CD14-positive monocyte (primary cell): ENCODE results near the gene KRTDAP. TPM values are rescaled to one million over a fixed set of nuclear protein-coding genes. Genes with fewer than 3 reads are reported as not detected.

ENCODE experiments used
- DNase-seq, 3 donors: peaks; one replicate each; pipeline ENCODE4 v3.0.0-alpha.2; 2011 to 2022
- H2AFZ ChIP-seq: 2 replicates; pipeline ENCODE4 v1.6.0; 2012; ENCODE audit warnings: mild to moderate bottlenecking, low read depth, low read length, inconsistent platforms; ENCODE audit not compliant: insufficient read depth, poor library complexity, severe bottlenecking
- H3K27ac ChIP-seq, 2 donors: 1 replicate in 1 of 2; 2 replicates in 1 of 2; pipeline ENCODE4 v1.5.1; 2012 to 2013; ENCODE audit warnings: low read length in 2 of 2, control low read depth in 1 of 2, inconsistent platforms in 1 of 2, low read depth in 1 of 2, mild to moderate bottlenecking in 1 of 2
- H3K27me3 ChIP-seq, 2 donors: one replicate each; pipeline versions ENCODE4 v1.6.0 to v1.6.1; 2011 to 2013; ENCODE audit warnings: low read length in 2 of 2; ENCODE audit not compliant: control insufficient read depth in 2 of 2, insufficient read depth in 2 of 2
- H3K36me3 ChIP-seq, 2 donors: replicated peaks in 1 of 2; 1 replicate in 1 of 2; 2 replicates in 1 of 2; pipeline versions ENCODE4 v1.5.1 to v1.6.1; 2012 to 2013; ENCODE audit warnings: low read length in 2 of 2, control low read depth in 1 of 2, inconsistent platforms in 1 of 2, mild to moderate bottlenecking in 1 of 2; ENCODE audit not compliant: insufficient read depth in 2 of 2, control insufficient read depth in 1 of 2
- H3K4me1 ChIP-seq, 2 donors: 1 replicate in 1 of 2; 2 replicates in 1 of 2; pipeline versions ENCODE4 v1.5.1 to v1.6.1; 2012 to 2013; ENCODE audit warnings: low read length in 2 of 2, control low read depth in 1 of 2, inconsistent platforms in 1 of 2, mild to moderate bottlenecking in 1 of 2, moderate library complexity in 1 of 2; ENCODE audit not compliant: insufficient read depth in 2 of 2, control insufficient read depth in 1 of 2
- H3K4me2 ChIP-seq: replicated peaks from 2 replicates; pipeline ENCODE3; 2012; ENCODE audit warnings: low read length, moderate library complexity, mild to moderate bottlenecking; ENCODE audit not compliant: poor library complexity, severe bottlenecking; ENCODE audit errors: extremely low read depth
- H3K4me3 ChIP-seq, 3 experiments: fragments of 200-600 bp in 1 of 3; sonication (generic) in 1 of 3; replicated peaks in 1 of 3; 1 replicate in 2 of 3; 2 replicates in 1 of 3; pipeline ENCODE4 v1.5.1; 2011 to 2013; ENCODE audit warnings: low read length in 3 of 3, mild to moderate bottlenecking in 3 of 3, control low read depth in 2 of 3, low read depth in 2 of 3, inconsistent platforms in 1 of 3, moderate library complexity in 1 of 3
- H3K79me2 ChIP-seq: 2 replicates; pipeline ENCODE4 v1.6.0; 2012; ENCODE audit warnings: mild to moderate bottlenecking, control low read depth, inconsistent platforms, low read length, moderate library complexity; ENCODE audit not compliant: insufficient read depth
- H3K9ac ChIP-seq: 2 replicates; pipeline ENCODE4 v1.6.0; 2017; ENCODE audit warnings: low read length, mild to moderate bottlenecking; ENCODE audit not compliant: insufficient read depth, poor library complexity, severe bottlenecking
- H3K9me3 ChIP-seq, 2 donors: replicated peaks in 1 of 2; 1 replicate in 1 of 2; 2 replicates in 1 of 2; pipeline versions ENCODE4 v1.5.1 to v1.6.1; 2012 to 2013; ENCODE audit warnings: low read length in 2 of 2, control low read depth in 1 of 2; ENCODE audit not compliant: control insufficient read depth in 1 of 2, insufficient read depth in 1 of 2
- H4K20me1 ChIP-seq: 2 replicates; pipeline ENCODE4 v1.6.0; 2012; ENCODE audit warnings: mild to moderate bottlenecking, low read length, control low read depth, moderate library complexity; ENCODE audit not compliant: insufficient read depth
- H3K27ac Mint-ChIP-seq, 7 donors: one replicate each; pipeline ENCODE4 v1.8.0; 2020; ENCODE audit warnings: mild to moderate bottlenecking in 7 of 7, mixed read lengths in 7 of 7, moderate library complexity in 6 of 7, inconsistent platforms in 2 of 7
- H3K27me3 Mint-ChIP-seq, 3 donors: one replicate each; pipeline ENCODE4 v1.8.0; 2021 to 2022; ENCODE audit warnings: low read depth in 3 of 3, mild to moderate bottlenecking in 3 of 3, mixed read lengths in 3 of 3, moderate library complexity in 3 of 3, inconsistent platforms in 1 of 3
- H3K36me3 Mint-ChIP-seq, 2 donors: one replicate each; pipeline ENCODE4 v1.8.0; 2020; ENCODE audit warnings: mixed read lengths in 2 of 2, inconsistent platforms in 1 of 2, mild to moderate bottlenecking in 1 of 2
- H3K4me1 Mint-ChIP-seq: one replicate; pipeline ENCODE4 v1.8.0; 2020; ENCODE audit warnings: mild to moderate bottlenecking, mixed read lengths
- H3K4me3 Mint-ChIP-seq, 2 donors: one replicate each; pipeline ENCODE4 v1.8.0; 2020; ENCODE audit warnings: mild to moderate bottlenecking in 2 of 2, mixed read lengths in 2 of 2, moderate library complexity in 1 of 2
- H3K9me3 Mint-ChIP-seq, 7 donors: one replicate each; pipeline ENCODE4 v1.8.0; 2020 to 2022; ENCODE audit warnings: mixed read lengths in 7 of 7, mild to moderate bottlenecking in 6 of 7, moderate library complexity in 6 of 7, inconsistent platforms in 2 of 7
- WGBS: methylation state at CpG from one replicate; pipeline ENCODE4 v1.1.5; 2013; ENCODE audit warnings: missing lambda C conversion rate; ENCODE audit not compliant: insufficient coverage; 5-methylcytosine and 5-hydroxymethylcytosine counted together
- intact Hi-C, 2 donors: fragments of 100-400 bp; cut with micrococcal nuclease; formaldehyde crosslinking; loops; one replicate each; pipeline versions ENCODE4 v1.15.0 to v1.15.1; 2023
- polyA plus RNA-seq, 3 donors: library from polyadenylated mRNA; depleted of rRNA in 1 of 3; unstranded in 2 of 3; stranded (reverse) in 1 of 3; fragments of 300-500 nt in 2 of 3; fragments of >200 nt in 1 of 3; fragmentation: Illumina TruSeq in 2 of 3; gene quantifications; 1 replicate in 2 of 3; 2 replicates in 1 of 3; pipeline ENCODE4 v1.2.3, GENCODE V29; 2012 to 2021
- TF ChIP-seq, protein P1 (sequence below): fragments of 200-600 bp; IDR thresholded peaks from one replicate; pipeline ENCODE4 v1.8.0; 2022; ENCODE audit warnings: antibody characterized with exemption, mild to moderate bottlenecking

KRTDAP gene
- polyA plus RNA-seq, 3 donors = not detected

DNA sequence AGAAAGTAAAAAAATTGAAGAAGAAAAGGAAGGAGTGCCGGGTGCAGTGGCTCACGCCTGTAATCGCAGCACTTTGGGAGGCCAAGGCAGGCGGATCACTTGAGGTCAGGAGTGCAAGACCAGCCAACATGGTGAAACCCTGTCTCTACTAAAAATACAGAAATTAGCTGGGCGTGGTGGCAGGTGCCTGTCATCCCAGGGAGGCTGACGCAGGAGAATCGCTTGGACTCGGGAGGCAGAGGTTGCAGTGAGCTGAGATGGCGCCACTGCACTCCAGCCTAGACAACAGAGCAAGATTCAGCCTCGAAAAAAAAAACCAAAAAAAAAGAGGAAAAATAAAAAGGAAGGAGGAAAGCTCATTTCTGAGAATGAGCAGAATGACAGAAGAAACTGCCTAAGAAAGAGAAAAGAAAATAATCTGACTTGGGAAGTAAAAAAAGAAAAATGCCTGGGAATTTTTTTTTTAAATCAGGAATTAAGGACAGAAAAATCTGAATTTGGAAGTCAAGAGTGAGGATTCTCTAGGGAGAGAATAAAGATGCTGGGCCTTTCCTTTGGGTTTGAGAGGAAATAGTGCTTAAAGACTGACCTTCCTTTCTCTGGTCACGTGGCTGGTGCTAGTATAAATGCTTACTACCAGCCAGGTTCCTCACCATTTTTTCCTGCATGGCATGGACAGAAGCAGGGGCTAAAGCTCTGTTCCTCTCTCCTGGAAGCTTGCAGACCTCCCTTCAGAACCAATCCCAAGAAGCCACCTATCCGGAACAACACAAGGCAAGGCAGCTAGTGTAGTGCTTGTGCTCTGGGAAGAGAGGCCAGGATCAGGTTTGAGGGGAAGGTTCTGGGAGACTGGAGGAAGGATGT lies 42.4 kb downstream of the KRTDAP start, which contains the start of gene FFAR2:
TSS of gene FFAR2 (plus strand) at position 652 of the 864 bp plus-strand sequence. CDS start 1,458 bp downstream, outside the sequence.
- H3K4me3 ChIP-seq = peak within 1 kb of the TSS; percentile 9 to 73 (median 32)
- H3K27me3 ChIP-seq = no peaks in the 10 kb centered on the region
- H3K4me3 Mint-ChIP-seq = peak within 1 kb of the TSS; percentile 72 to 79
- no peak within 1 kb of the TSS for H2AFZ ChIP-seq
- H3K9me3 ChIP-seq = no peaks in the 10 kb centered on the region
- TF ChIP-seq, protein P1, sequence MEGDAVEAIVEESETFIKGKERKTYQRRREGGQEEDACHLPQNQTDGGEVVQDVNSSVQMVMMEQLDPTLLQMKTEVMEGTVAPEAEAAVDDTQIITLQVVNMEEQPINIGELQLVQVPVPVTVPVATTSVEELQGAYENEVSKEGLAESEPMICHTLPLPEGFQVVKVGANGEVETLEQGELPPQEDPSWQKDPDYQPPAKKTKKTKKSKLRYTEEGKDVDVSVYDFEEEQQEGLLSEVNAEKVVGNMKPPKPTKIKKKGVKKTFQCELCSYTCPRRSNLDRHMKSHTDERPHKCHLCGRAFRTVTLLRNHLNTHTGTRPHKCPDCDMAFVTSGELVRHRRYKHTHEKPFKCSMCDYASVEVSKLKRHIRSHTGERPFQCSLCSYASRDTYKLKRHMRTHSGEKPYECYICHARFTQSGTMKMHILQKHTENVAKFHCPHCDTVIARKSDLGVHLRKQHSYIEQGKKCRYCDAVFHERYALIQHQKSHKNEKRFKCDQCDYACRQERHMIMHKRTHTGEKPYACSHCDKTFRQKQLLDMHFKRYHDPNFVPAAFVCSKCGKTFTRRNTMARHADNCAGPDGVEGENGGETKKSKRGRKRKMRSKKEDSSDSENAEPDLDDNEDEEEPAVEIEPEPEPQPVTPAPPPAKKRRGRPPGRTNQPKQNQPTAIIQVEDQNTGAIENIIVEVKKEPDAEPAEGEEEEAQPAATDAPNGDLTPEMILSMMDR = no peak
- no peaks in the 10 kb centered on the region for H3K36me3 ChIP-seq
- 25% methylated on average over 9 of the region's 12 CpGs for WGBS
- H4K20me1 ChIP-seq = no peaks in the 10 kb centered on the region
- intact Hi-C loops = loop anchor here (2.0 to 10.0 kb wide), 4 partner anchors 15 to 457 kb away; partner anchors contain the start of genes HCST (in 1 of the 2), NFKBID (in 1 of the 2) and TYROBP (in 1 of the 2)
- H3K27ac Mint-ChIP-seq = peak within 1 kb of the TSS; percentile 98 to 100 (median 100)
- peaks cover 77% of the 10 kb centered on the region for H3K4me1 Mint-ChIP-seq
- peaks cover 15 to 23% of the 10 kb centered on the region in 2 donors for H3K36me3 Mint-ChIP-seq
- H3K4me2 ChIP-seq = peak within 1 kb of the TSS; percentile 75
- peak; percentile 59 to 80 (median 72) for DNase-seq
- peaks cover 76 to 92% of the 10 kb centered on the region in 2 donors for H3K4me1 ChIP-seq
- H3K9me3 Mint-ChIP-seq = peaks cover 0 to 7% (median 1%) of the 10 kb centered on the region in 7 donors
- peak within 1 kb of the TSS; percentile 78 for H3K9ac ChIP-seq
- H3K79me2 ChIP-seq = peaks cover 7% of the 10 kb centered on the region
- H3K27me3 Mint-ChIP-seq = peaks cover 0 to 15% (median 6%) of the 10 kb centered on the region in 3 donors
- H3K27ac ChIP-seq = peak within 1 kb of the TSS; percentile 95 to 99

DNA sequence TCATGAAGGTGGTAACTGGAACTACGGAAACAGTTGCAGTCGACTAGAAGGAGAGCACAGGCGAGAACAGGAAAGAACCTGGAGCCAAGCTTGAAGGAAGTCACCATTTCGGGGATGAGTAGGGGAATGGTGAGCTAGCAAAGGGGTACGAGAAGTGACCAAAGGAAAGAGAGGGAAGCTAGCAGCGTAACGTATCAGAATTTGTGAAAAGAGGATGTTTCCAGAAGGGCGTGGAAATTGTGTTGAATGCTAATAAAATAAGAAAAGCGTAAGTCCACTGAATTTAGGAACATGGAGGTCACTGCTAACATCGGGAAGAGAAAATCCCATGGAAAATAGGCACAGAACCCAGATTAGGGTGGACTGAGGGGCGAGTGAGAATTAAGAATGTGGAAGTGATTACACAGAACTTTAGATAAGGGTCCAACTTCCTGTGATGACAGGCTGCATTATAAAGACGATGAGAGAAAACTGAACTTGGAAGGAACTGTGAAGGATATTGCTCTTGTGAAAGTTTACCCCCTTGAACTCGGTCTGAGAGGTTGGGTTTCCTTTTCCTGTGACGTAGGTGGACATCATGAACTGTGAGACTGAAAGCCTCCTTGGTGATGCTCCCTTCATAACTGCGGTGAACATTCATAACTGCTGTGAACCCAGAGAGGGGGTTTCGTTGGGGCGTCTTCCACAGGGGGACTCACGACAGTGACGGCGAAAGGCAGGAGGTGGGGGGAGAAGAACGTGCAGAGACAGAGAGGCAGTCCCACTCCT lies 44.3 kb downstream of the KRTDAP start:
- no peaks in the 10 kb centered on the region for H4K20me1 ChIP-seq
- H3K9me3 ChIP-seq = no peaks in the 10 kb centered on the region
- peak overlapping the region; percentile 78 for H3K9ac ChIP-seq
- peak overlapping the region in 1 of 3 experiments; percentile 73 for H3K4me3 ChIP-seq
- peak overlapping the region; percentile 44 for H3K4me2 ChIP-seq
- peaks cover 15 to 20% of the 10 kb centered on the region in 2 donors for H3K36me3 Mint-ChIP-seq
- no peaks in the 10 kb centered on the region for H3K36me3 ChIP-seq
- peak overlapping the region; percentile 48 to 89 for H3K4me3 Mint-ChIP-seq
- peaks cover 82% of the 10 kb centered on the region for H3K4me1 Mint-ChIP-seq
- no peaks in the 10 kb centered on the region for H3K27me3 ChIP-seq
- H3K27ac ChIP-seq = peak overlapping the region; percentile 95 to 99
- H3K4me1 ChIP-seq = peaks cover 84 to 97% of the 10 kb centered on the region in 2 donors
- peaks cover 0 to 7% (median 0%) of the 10 kb centered on the region in 7 donors for H3K9me3 Mint-ChIP-seq
- TF ChIP-seq, protein P1 = no peak
- 18% methylated on average over 12 of the region's 21 CpGs for WGBS
- no peak overlapping the region for H2AFZ ChIP-seq
- H3K27me3 Mint-ChIP-seq = peaks cover 0 to 13% (median 5%) of the 10 kb centered on the region in 3 donors
- H3K27ac Mint-ChIP-seq = peak overlapping the region; percentile 98 to 100 (median 100)
- peak; percentile 89 to 93 (median 92) for DNase-seq
- intact Hi-C loops = loop anchor here (2.0 to 10.0 kb wide), 3 partner anchors 13 to 459 kb away; partner anchors contain the start of genes HCST (in 1 of the 2), NFKBID (in 1 of the 2) and TYROBP (in 1 of the 2)
- H3K79me2 ChIP-seq = peaks cover 7% of the 10 kb centered on the region
